ENCODE data around the gene UGT3A1.
"Not testable (repeated sequence)": the region's sequence is repeated elsewhere in the genome, so short reads cannot be mapped to it uniquely, and the experiment has no call there.

UGT3A1 gene

GRCh38 chr5:35990941-35991611 lies at the start of gene UGT3A1:
UGT3A1 (minus strand) TSS chr5:35991390; CDS start chr5:35991240, 150 bp downstream.
- DNase-seq, result no peak

- DNase-seq, result no peak
Measured at GRCh38 chr5:36035696-36036095, 44.5 kb upstream of the UGT3A1 start.

GRCh38 chr5:36034536-36035134 lies 43.4 kb upstream of the UGT3A1 start:
- not testable (repeated sequence) for DNase-seq

GRCh38 chr5:36033486-36033885 lies 42.3 kb upstream of the UGT3A1 start:
- DNase-seq, result no peak

GRCh38 chr5:36033047-36033446 lies 41.9 kb upstream of the UGT3A1 start:
- no peak for DNase-seq

- DNase-seq, result no peak
Measured at GRCh38 chr5:36031223-36031622, 40.0 kb upstream of the UGT3A1 start.

- no peak for DNase-seq
Measured at GRCh38 chr5:36029914-36030313, 38.7 kb upstream of the UGT3A1 start.

GRCh38 chr5:36028816-36029465 lies 37.8 kb upstream of the UGT3A1 start:
- DNase-seq, result no peak

GRCh38 chr5:36027711-36028110 lies 36.5 kb upstream of the UGT3A1 start:
- no peak for DNase-seq

GRCh38 chr5:36026706-36027465 lies 35.7 kb upstream of the UGT3A1 start:
- no peak for DNase-seq

- DNase-seq, result not testable (repeated sequence)
Measured at GRCh38 chr5:36022246-36022645, 31.1 kb upstream of the UGT3A1 start.

- not testable (repeated sequence) for DNase-seq
Measured at GRCh38 chr5:36019584-36019983, 28.4 kb upstream of the UGT3A1 start.

GRCh38 chr5:36017622-36018021 lies 26.4 kb upstream of the UGT3A1 start:
- DNase-seq, result no peak

GRCh38 chr5:36017004-36017403 lies 25.8 kb upstream of the UGT3A1 start:
- no peak for DNase-seq

GRCh38 chr5:36013182-36013581 lies 22.0 kb upstream of the UGT3A1 start:
- no peak for DNase-seq

GRCh38 chr5:36009698-36010097 lies 18.5 kb upstream of the UGT3A1 start:
- DNase-seq, result no peak

- DNase-seq, result no peak
Measured at GRCh38 chr5:36007366-36007765, 16.2 kb upstream of the UGT3A1 start.

GRCh38 chr5:36006163-36006562 lies 15.0 kb upstream of the UGT3A1 start:
- DNase-seq, result no peak

- no peak for DNase-seq
Measured at GRCh38 chr5:36001032-36001431, 9.8 kb upstream of the UGT3A1 start.

- no peak for DNase-seq
Measured at GRCh38 chr5:35999547-35999946, 8.4 kb upstream of the UGT3A1 start.

- no peak for DNase-seq
Measured at GRCh38 chr5:35996076-35996475, 4.9 kb upstream of the UGT3A1 start.

- DNase-seq, result no peak
Measured at GRCh38 chr5:35990520-35990919, 670 bp downstream of the UGT3A1 start.

- no peak for DNase-seq
Measured at GRCh38 chr5:35988529-35988928, 2.7 kb downstream of the UGT3A1 start.

- DNase-seq, result no peak
Measured at GRCh38 chr5:35987776-35988175, 3.4 kb downstream of the UGT3A1 start.

All from cerebellar nuclear complex (tissue), 1 donor.